ENCODE measurements around the gene TXN. TPM values are rescaled to one million over a fixed set of nuclear protein-coding genes. Genes with fewer than 3 reads are reported as not detected.

Gene TXN
- total RNA-seq, 1 donor from 2014 or later = 302 TPM

DNA sequence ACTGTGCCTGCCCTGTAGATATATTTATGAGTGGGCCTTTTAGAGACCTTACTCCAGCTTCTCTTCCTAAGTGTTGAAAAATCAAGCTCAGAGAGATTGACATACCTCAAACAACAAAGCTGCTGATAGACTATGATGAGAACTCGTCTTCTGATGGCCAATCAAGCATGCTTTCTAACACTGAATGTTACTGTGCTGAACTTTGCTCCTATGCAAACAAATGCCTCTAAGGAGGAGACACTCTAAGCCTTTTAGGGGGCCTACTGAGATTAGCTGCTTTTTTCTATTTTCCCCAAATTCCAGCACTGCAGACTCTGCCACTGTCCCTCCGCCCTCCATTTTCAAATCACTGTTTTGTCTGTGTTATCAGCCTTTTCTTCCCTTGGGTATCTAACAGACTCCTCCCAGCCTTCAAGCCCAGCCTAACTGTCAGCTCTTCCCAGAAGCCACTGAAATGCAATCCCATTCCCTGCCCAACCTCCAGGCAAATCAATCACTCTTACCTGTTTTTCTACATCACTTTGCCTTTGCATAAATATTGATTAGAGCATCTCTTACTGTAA is 41.8 kb upstream of the TXN start:
- peaks cover 4% of the 10 kb centered on the region for H3K9me3 Mint-ChIP-seq (ENCODE audit: unreplicated experiment)
- peaks cover 3% of the 10 kb centered on the region for H3K4me1 Mint-ChIP-seq (ENCODE audit: low read depth, unreplicated experiment)
- Histone ChIP-seq H3K27ac (ENCODE audit: low read depth, low read length) (no peak overlapping the region), H4K20me1 (ENCODE audit: insufficient read depth, low read length) (no peaks in the 10 kb centered on the region), H3K36me3 (ENCODE audit: insufficient read depth, low read length) (no peaks in the 10 kb centered on the region), H3K4me1 (ENCODE audit: insufficient read depth, low read length) (no peaks in the 10 kb centered on the region), H3K9me3 (ENCODE audit: insufficient read depth, low read depth, low read length) (no peaks in the 10 kb centered on the region), H3K4me3 (ENCODE audit: insufficient read depth, low read depth, low read length) (no peak overlapping the region), H3K27me3 (ENCODE audit: insufficient read depth, low read length) (no peaks in the 10 kb centered on the region), H3K9ac (ENCODE audit: low read length) (no peak overlapping the region), H3K4me2 (ENCODE audit: low read length) (no peak overlapping the region), H2AFZ (ENCODE audit: low read depth, low read length) (no peak overlapping the region), H3K79me2 (ENCODE audit: insufficient read depth, low read length) (no peaks in the 10 kb centered on the region)
- DNase-seq (ENCODE audit: low read depth) (no peak), FAIRE-seq (no peak)
- TF ChIP-seq, protein P1, sequence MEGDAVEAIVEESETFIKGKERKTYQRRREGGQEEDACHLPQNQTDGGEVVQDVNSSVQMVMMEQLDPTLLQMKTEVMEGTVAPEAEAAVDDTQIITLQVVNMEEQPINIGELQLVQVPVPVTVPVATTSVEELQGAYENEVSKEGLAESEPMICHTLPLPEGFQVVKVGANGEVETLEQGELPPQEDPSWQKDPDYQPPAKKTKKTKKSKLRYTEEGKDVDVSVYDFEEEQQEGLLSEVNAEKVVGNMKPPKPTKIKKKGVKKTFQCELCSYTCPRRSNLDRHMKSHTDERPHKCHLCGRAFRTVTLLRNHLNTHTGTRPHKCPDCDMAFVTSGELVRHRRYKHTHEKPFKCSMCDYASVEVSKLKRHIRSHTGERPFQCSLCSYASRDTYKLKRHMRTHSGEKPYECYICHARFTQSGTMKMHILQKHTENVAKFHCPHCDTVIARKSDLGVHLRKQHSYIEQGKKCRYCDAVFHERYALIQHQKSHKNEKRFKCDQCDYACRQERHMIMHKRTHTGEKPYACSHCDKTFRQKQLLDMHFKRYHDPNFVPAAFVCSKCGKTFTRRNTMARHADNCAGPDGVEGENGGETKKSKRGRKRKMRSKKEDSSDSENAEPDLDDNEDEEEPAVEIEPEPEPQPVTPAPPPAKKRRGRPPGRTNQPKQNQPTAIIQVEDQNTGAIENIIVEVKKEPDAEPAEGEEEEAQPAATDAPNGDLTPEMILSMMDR (IDR thresholded peaks at IDR 0.05; ENCODE audit: insufficient read depth, low read depth, low read length) = no peak
- TF ChIP-seq EZH2 (IDR thresholded peaks at IDR 0.05; ENCODE audit: insufficient read depth, low read length) = no peak
- no peak overlapping the region for H3K27ac Mint-ChIP-seq (ENCODE audit: unreplicated experiment)
- H3K4me3 Mint-ChIP-seq (ENCODE audit: unreplicated experiment) = no peak overlapping the region
- peaks cover 1% of the 10 kb centered on the region for H3K36me3 Mint-ChIP-seq (ENCODE audit: low read depth, unreplicated experiment)
- H3K27me3 Mint-ChIP-seq (ENCODE audit: low read depth, unreplicated experiment) = peaks cover 3% of the 10 kb centered on the region

DNA sequence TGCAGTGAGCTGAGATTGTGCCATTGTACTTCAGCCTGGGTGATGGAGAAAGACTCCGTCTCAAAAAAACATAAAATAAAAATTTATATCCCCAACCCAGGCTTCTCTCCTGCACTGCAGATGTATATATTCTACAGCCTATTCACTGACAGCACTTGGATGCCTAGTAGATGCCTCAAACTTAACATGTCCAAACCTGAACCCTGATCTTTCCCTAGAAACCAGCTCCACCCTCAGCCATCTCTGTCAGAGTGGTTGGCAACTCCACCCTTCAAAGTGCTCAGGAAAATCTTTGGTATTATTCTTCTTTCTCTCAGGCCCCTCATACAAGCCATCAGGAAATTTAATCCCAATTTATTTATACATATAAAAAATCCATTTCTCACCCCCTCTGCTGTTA is 36.9 kb upstream of the TXN start:
- FAIRE-seq (no peak), DNase-seq (ENCODE audit: low read depth) (no peak)
- Mint-ChIP-seq H3K4me1 (ENCODE audit: low read depth, unreplicated experiment) (no peaks in the 10 kb centered on the region), H3K27me3 (ENCODE audit: low read depth, unreplicated experiment) (peaks cover 5% of the 10 kb centered on the region), H3K4me3 (ENCODE audit: unreplicated experiment) (no peak overlapping the region), H3K9me3 (ENCODE audit: unreplicated experiment) (peaks cover 6% of the 10 kb centered on the region), H3K27ac (ENCODE audit: unreplicated experiment) (no peak overlapping the region), H3K36me3 (ENCODE audit: low read depth, unreplicated experiment) (peaks cover 1% of the 10 kb centered on the region)
- H3K79me2 ChIP-seq (ENCODE audit: insufficient read depth, low read length) = no peaks in the 10 kb centered on the region
- H3K27me3 ChIP-seq (ENCODE audit: insufficient read depth, low read length) = no peaks in the 10 kb centered on the region
- no peak overlapping the region for H2AFZ ChIP-seq (ENCODE audit: low read depth, low read length)
- no peak overlapping the region for H3K4me3 ChIP-seq (ENCODE audit: insufficient read depth, low read depth, low read length)
- H4K20me1 ChIP-seq (ENCODE audit: insufficient read depth, low read length) = no peaks in the 10 kb centered on the region
- no peaks in the 10 kb centered on the region for H3K36me3 ChIP-seq (ENCODE audit: insufficient read depth, low read length)
- no peaks in the 10 kb centered on the region for H3K9me3 ChIP-seq (ENCODE audit: insufficient read depth, low read depth, low read length)
- no peak overlapping the region for H3K27ac ChIP-seq (ENCODE audit: low read depth, low read length)
- no peaks in the 10 kb centered on the region for H3K4me1 ChIP-seq (ENCODE audit: insufficient read depth, low read length)
- H3K4me2 ChIP-seq (ENCODE audit: low read length) = no peak overlapping the region
- no peak for TF ChIP-seq EZH2 (IDR thresholded peaks at IDR 0.05; ENCODE audit: insufficient read depth, low read length)
- TF ChIP-seq, protein P1 (IDR thresholded peaks at IDR 0.05; ENCODE audit: insufficient read depth, low read depth, low read length) = no peak
- H3K9ac ChIP-seq (ENCODE audit: low read length) = no peak overlapping the region

DNA sequence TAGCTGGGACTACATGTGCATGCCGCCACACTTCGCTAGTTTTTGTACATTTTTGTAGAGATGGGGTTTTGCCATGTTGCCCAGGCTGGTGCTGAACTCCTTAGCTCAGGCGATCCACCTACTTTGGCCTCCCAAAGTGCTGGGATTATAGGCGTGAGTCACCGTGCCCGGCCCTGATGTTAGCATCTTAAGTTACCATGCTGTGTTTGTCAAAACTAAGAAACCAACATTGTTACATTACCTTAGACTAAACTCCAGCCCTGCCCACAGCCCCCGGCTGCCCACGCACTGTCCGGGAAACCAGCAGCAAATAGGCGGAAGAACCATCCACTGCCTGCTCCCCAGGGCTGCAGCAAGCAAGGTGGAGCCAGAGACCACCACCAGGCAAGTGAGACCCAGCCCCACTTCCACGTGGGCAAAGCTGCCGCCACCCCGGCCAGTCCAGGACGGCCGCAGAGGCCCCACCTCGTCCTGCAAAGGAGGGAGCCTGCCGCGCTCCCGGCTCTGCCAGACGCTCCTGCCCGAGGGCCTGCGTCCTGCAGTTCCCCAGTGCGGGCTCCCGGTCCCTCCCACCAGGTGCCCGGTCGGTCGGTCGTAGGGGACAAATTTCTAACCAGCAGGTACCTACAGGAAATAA is 35.7 kb upstream of the TXN start:
- no peaks in the 10 kb centered on the region for H3K79me2 ChIP-seq (ENCODE audit: insufficient read depth, low read length)
- no peaks in the 10 kb centered on the region for H3K27me3 ChIP-seq (ENCODE audit: insufficient read depth, low read length)
- FAIRE-seq (no peak), DNase-seq (ENCODE audit: low read depth) (no peak)
- Mint-ChIP-seq H3K9me3 (ENCODE audit: unreplicated experiment) (peaks cover 6% of the 10 kb centered on the region), H3K4me3 (ENCODE audit: unreplicated experiment) (no peak overlapping the region), H3K27ac (ENCODE audit: unreplicated experiment) (no peak overlapping the region), H3K27me3 (ENCODE audit: low read depth, unreplicated experiment) (peaks cover 5% of the 10 kb centered on the region), H3K36me3 (ENCODE audit: low read depth, unreplicated experiment) (peaks cover 1% of the 10 kb centered on the region), H3K4me1 (ENCODE audit: low read depth, unreplicated experiment) (no peaks in the 10 kb centered on the region)
- H3K4me3 ChIP-seq (ENCODE audit: insufficient read depth, low read depth, low read length) = no peak overlapping the region
- no peak overlapping the region for H3K27ac ChIP-seq (ENCODE audit: low read depth, low read length)
- no peak overlapping the region for H3K9ac ChIP-seq (ENCODE audit: low read length)
- TF ChIP-seq EZH2 (IDR thresholded peaks at IDR 0.05; ENCODE audit: insufficient read depth, low read length) = no peak
- TF ChIP-seq, protein P1 (IDR thresholded peaks at IDR 0.05; ENCODE audit: insufficient read depth, low read depth, low read length) = no peak
- no peaks in the 10 kb centered on the region for H4K20me1 ChIP-seq (ENCODE audit: insufficient read depth, low read length)
- H2AFZ ChIP-seq (ENCODE audit: low read depth, low read length) = no peak overlapping the region
- H3K4me1 ChIP-seq (ENCODE audit: insufficient read depth, low read length) = no peaks in the 10 kb centered on the region
- H3K9me3 ChIP-seq (ENCODE audit: insufficient read depth, low read depth, low read length) = no peaks in the 10 kb centered on the region
- no peaks in the 10 kb centered on the region for H3K36me3 ChIP-seq (ENCODE audit: insufficient read depth, low read length)
- no peak overlapping the region for H3K4me2 ChIP-seq (ENCODE audit: low read length)
